ENCODE measurements around the gene NOX5. TPM values are rescaled to one million over a fixed set of nuclear protein-coding genes. Genes with fewer than 3 reads are reported as not detected.
A peak's percentile ranks its signal among the peaks of the same experiment; 100 is the strongest.

The NOX5 gene
- total RNA-seq, 1 donor from 2014 or later: 0.74 TPM

- TF ChIP-seq POLR2A (IDR thresholded peaks at IDR 0.05) (no peak), POLR2AphosphoS5 (IDR thresholded peaks at IDR 0.05; ENCODE audit: insufficient read depth in 1 of 2, low read depth in 1 of 2) (no peak), CTCF (IDR thresholded peaks at IDR 0.05) (no peak)
- Histone ChIP-seq H3K36me3 (no peaks in the 10 kb centered on the region), H3K9me3 (no peaks in the 10 kb centered on the region), H3K27me3 (no peaks in the 10 kb centered on the region), H3K27ac (no peak overlapping the region), H3K4me1 (no peaks in the 10 kb centered on the region), H3K4me3 (no peak overlapping the region)
- peak; percentile 37 to 55 for DNase-seq (ENCODE audit: extremely low spot score in 2 of 2)
- intact Hi-C loops (cut with DNase I): no loop called here
Observed at GRCh38 chr15:69000725-69001503, 13.6 kb upstream of the NOX5 start.

- TF ChIP-seq CTCF (IDR thresholded peaks at IDR 0.05): no peak
- TF ChIP-seq POLR2A (IDR thresholded peaks at IDR 0.05): no peak
- TF ChIP-seq POLR2AphosphoS5 (IDR thresholded peaks at IDR 0.05; ENCODE audit: insufficient read depth in 1 of 2, low read depth in 1 of 2): no peak
- Histone ChIP-seq H3K36me3 (no peaks in the 10 kb centered on the region), H3K27me3 (no peaks in the 10 kb centered on the region), H3K4me3 (no peak overlapping the region), H3K9me3 (peaks cover 5% of the 10 kb centered on the region), H3K27ac (no peak overlapping the region), H3K4me1 (no peaks in the 10 kb centered on the region)
- intact Hi-C loops (cut with DNase I): no loop called here
- DNase-seq (ENCODE audit: extremely low spot score in 2 of 2): no peak
Observed at GRCh38 chr15:69002783-69003182, 11.7 kb upstream of the NOX5 start.

GRCh38 chr15:69004011-69004410, 10.5 kb upstream of the NOX5 start:
- Histone ChIP-seq H3K9me3 (peaks cover 12% of the 10 kb centered on the region), H3K27ac (no peak overlapping the region), H3K36me3 (no peaks in the 10 kb centered on the region), H3K4me3 (no peak overlapping the region), H3K4me1 (no peaks in the 10 kb centered on the region), H3K27me3 (no peaks in the 10 kb centered on the region)
- no peak for TF ChIP-seq POLR2AphosphoS5 (IDR thresholded peaks at IDR 0.05; ENCODE audit: insufficient read depth in 1 of 2, low read depth in 1 of 2)
- no peak for TF ChIP-seq POLR2A (IDR thresholded peaks at IDR 0.05)
- TF ChIP-seq CTCF (IDR thresholded peaks at IDR 0.05): no peak
- intact Hi-C loops (cut with DNase I): no loop called here
- no peak for DNase-seq (ENCODE audit: extremely low spot score in 2 of 2)

GRCh38 chr15:69008056-69008455, 6.4 kb upstream of the NOX5 start:
- Histone ChIP-seq H3K27me3 (no peaks in the 10 kb centered on the region), H3K4me3 (no peak overlapping the region), H3K36me3 (no peaks in the 10 kb centered on the region), H3K9me3 (peaks cover 13% of the 10 kb centered on the region), H3K27ac (no peak overlapping the region), H3K4me1 (no peaks in the 10 kb centered on the region)
- DNase-seq (ENCODE audit: extremely low spot score in 2 of 2): no peak
- intact Hi-C loops (cut with DNase I): no loop called here
- TF ChIP-seq CTCF (IDR thresholded peaks at IDR 0.05) (no peak), POLR2A (IDR thresholded peaks at IDR 0.05) (no peak), POLR2AphosphoS5 (IDR thresholded peaks at IDR 0.05; ENCODE audit: insufficient read depth in 1 of 2, low read depth in 1 of 2) (no peak)

- H3K27me3 ChIP-seq: no peaks in the 10 kb centered on the region
- intact Hi-C loops (cut with DNase I): no loop called here
- no peaks in the 10 kb centered on the region for H3K4me1 ChIP-seq
- no peak overlapping the region for H3K4me3 ChIP-seq
- DNase-seq (ENCODE audit: extremely low spot score in 2 of 2): no peak
- no peak overlapping the region for H3K27ac ChIP-seq
- no peaks in the 10 kb centered on the region for H3K36me3 ChIP-seq
- peaks cover 13% of the 10 kb centered on the region for H3K9me3 ChIP-seq
- TF ChIP-seq POLR2AphosphoS5 (IDR thresholded peaks at IDR 0.05; ENCODE audit: insufficient read depth in 1 of 2, low read depth in 1 of 2): no peak
- no peak for TF ChIP-seq CTCF (IDR thresholded peaks at IDR 0.05)
- TF ChIP-seq POLR2A (IDR thresholded peaks at IDR 0.05): no peak
Observed at GRCh38 chr15:69009341-69009740, 5.2 kb upstream of the NOX5 start.

Data from vagina (tissue), 2 donors.